Esophagus (tissue), 2 donors: ENCODE results near the gene HDHD5. TPM values are rescaled to one million over a fixed set of nuclear protein-coding genes. Genes with fewer than 3 reads are reported as not detected.

Source experiments
- polyA plus RNA-seq, 2 donors: library from polyadenylated mRNA; stranded (reverse); fragments of 200-250 nt; gene quantifications; one replicate each; pipeline ENCODE4 v1.2.3, GENCODE V29; 2013
- donor health status: healthy with polysubstance abuse.
- donor health status: Bipolar disorder and iron deficiency.

The HDHD5 gene
- polyA plus RNA-seq, 2 donors: 15.2 to 26.4 TPM

Other genes with a start within 250 kb of the HDHD5 start
- gene GAB4, start 151.1 kb downstream of the HDHD5 start, polyA plus RNA-seq: not detected
- 1 to 10 TPM; 3.8 TPM for gene IL17RA, start 74.3 kb downstream of the HDHD5 start, polyA plus RNA-seq
- gene TMEM121B, start 37.9 kb downstream of the HDHD5 start, polyA plus RNA-seq: under 1 TPM; 0.19 to 0.33 TPM
- gene ADA2, start 60.2 kb upstream of the HDHD5 start, polyA plus RNA-seq: 1 to 10 TPM; 2.7 to 5.2 TPM
- gene CECR2, start 210.2 kb upstream of the HDHD5 start, polyA plus RNA-seq: under 1 TPM; 0.09 to 0.33 TPM